H9 (cell line): ENCODE results near the gene MEIS2. TPM values are rescaled to one million over a fixed set of nuclear protein-coding genes. Genes with fewer than 3 reads are reported as not detected.
A peak's percentile ranks its signal among the peaks of the same experiment; 100 is the strongest.

ENCODE experiments used
- DNase-seq: peaks from one replicate; pipeline ENCODE4 v3.0.0-alpha.2; 2017
- H2AFZ ChIP-seq: one replicate; pipeline ENCODE4 v1.6.1; 2013; ENCODE audit warnings: mild to moderate bottlenecking, low read length, control low read depth, moderate library complexity
- H2AK5ac ChIP-seq: 2 replicates; pipeline ENCODE4 v1.6.1; 2013; ENCODE audit warnings: low read length, control low read depth, mixed read lengths; ENCODE audit not compliant: insufficient read length
- H2BK120ac ChIP-seq: one replicate; pipeline ENCODE4 v1.6.1; 2013; ENCODE audit warnings: low read depth, mild to moderate bottlenecking, low read length, control low read depth, inconsistent platforms; ENCODE audit not compliant: poor library complexity, severe bottlenecking
- H2BK12ac ChIP-seq: 2 replicates; pipeline ENCODE4 v1.6.1; 2013; ENCODE audit warnings: low read length, control low read depth, mixed read lengths, low read depth; ENCODE audit not compliant: insufficient read length
- H2BK15ac ChIP-seq: 2 replicates; pipeline ENCODE4 v1.6.1; 2013; ENCODE audit warnings: low read depth, low read length, control low read depth
- H2BK20ac ChIP-seq: one replicate; pipeline ENCODE4 v1.6.1; 2013; ENCODE audit warnings: low read depth, mild to moderate bottlenecking, low read length, control low read depth, inconsistent platforms; ENCODE audit not compliant: poor library complexity, severe bottlenecking
- H2BK5ac ChIP-seq: 2 replicates; pipeline ENCODE4 v1.6.1; 2013; ENCODE audit warnings: low read length, control low read depth, mixed read lengths; ENCODE audit not compliant: insufficient read length
- H3K14ac ChIP-seq: 2 replicates; pipeline ENCODE4 v1.6.1; 2013; ENCODE audit warnings: low read length, control low read depth; ENCODE audit not compliant: insufficient read depth
- H3K18ac ChIP-seq: 2 replicates; pipeline ENCODE4 v1.6.1; 2013; ENCODE audit warnings: low read depth, mild to moderate bottlenecking, mixed read lengths, low read length, control low read depth; ENCODE audit not compliant: insufficient read length
- H3K23ac ChIP-seq: 2 replicates; pipeline ENCODE4 v1.6.1; 2013; ENCODE audit warnings: low read length, control low read depth, mixed read lengths, low read depth; ENCODE audit not compliant: insufficient read length
- H3K23me2 ChIP-seq: 2 replicates; pipeline ENCODE4 v1.6.1; 2013; ENCODE audit warnings: low read depth, mild to moderate bottlenecking, mixed read lengths, low read length, control low read depth; ENCODE audit not compliant: insufficient read length, poor library complexity, severe bottlenecking
- H3K27ac ChIP-seq: 2 replicates; pipeline ENCODE4 v1.5.1; 2013; ENCODE audit warnings: low read length, control low read depth, mixed read lengths, low read depth; ENCODE audit not compliant: insufficient read length
- H3K27me3 ChIP-seq: 2 replicates; pipeline ENCODE4 v1.6.1; 2013; ENCODE audit warnings: low read length, control low read depth, inconsistent platforms; ENCODE audit not compliant: insufficient read depth
- H3K4ac ChIP-seq: 2 replicates; pipeline ENCODE4 v1.6.1; 2013; ENCODE audit warnings: low read depth, mild to moderate bottlenecking, control low read depth, inconsistent platforms, low read length, moderate library complexity
- H3K4me1 ChIP-seq: 2 replicates; pipeline ENCODE4 v1.6.1; 2013; ENCODE audit warnings: low read length, control low read depth, inconsistent platforms; ENCODE audit not compliant: insufficient read depth
- H3K4me2 ChIP-seq: 2 replicates; pipeline ENCODE4 v1.6.1; 2013; ENCODE audit warnings: low read length, control low read depth, mixed read lengths; ENCODE audit not compliant: insufficient read length, insufficient read depth
- H3K56ac ChIP-seq: 2 replicates; pipeline ENCODE4 v1.6.1; 2013; ENCODE audit warnings: low read depth, mild to moderate bottlenecking, mixed read lengths, low read length, control low read depth; ENCODE audit not compliant: insufficient read length
- H3K79me1 ChIP-seq: 2 replicates; pipeline ENCODE4 v1.6.1; 2013; ENCODE audit warnings: low read depth, mild to moderate bottlenecking, moderate library complexity, low read length, control low read depth, inconsistent platforms; ENCODE audit not compliant: insufficient read depth, poor library complexity, severe bottlenecking
- H3K79me2 ChIP-seq: 2 replicates; pipeline ENCODE4 v1.6.1; 2013; ENCODE audit warnings: low read length, control low read depth, inconsistent platforms; ENCODE audit not compliant: insufficient read depth
- H3K9ac ChIP-seq: 2 replicates; pipeline ENCODE4 v1.6.1; 2013; ENCODE audit warnings: low read length, control low read depth, mixed read lengths; ENCODE audit not compliant: insufficient read length; ENCODE audit errors: extremely low read depth
- H3K9me3 ChIP-seq: one replicate; pipeline ENCODE4 v1.6.1; 2013; ENCODE audit warnings: low read depth, low read length, inconsistent platforms; ENCODE audit not compliant: control insufficient read depth
- H3T11ph ChIP-seq: one replicate; pipeline ENCODE4 v1.6.1; 2013; ENCODE audit warnings: mild to moderate bottlenecking, low read length, control low read depth, inconsistent platforms
- H4K20me1 ChIP-seq: one replicate; pipeline ENCODE4 v1.6.1; 2013; ENCODE audit not compliant: control insufficient read depth, insufficient read length, insufficient read depth
- H4K5ac ChIP-seq: 2 replicates; pipeline ENCODE4 v1.6.1; 2013; ENCODE audit warnings: low read depth, mild to moderate bottlenecking, mixed read lengths, low read length, control low read depth; ENCODE audit not compliant: insufficient read length
- H4K8ac ChIP-seq: replicated peaks from 2 replicates; pipeline ENCODE4 v1.6.1; 2013; ENCODE audit warnings: low read length, control low read depth, mixed read lengths, low read depth; ENCODE audit not compliant: insufficient read length
- H4K91ac ChIP-seq: 2 replicates; pipeline ENCODE4 v1.6.1; 2013; ENCODE audit warnings: low read depth, mild to moderate bottlenecking, moderate library complexity, mixed read lengths, low read length, control low read depth; ENCODE audit not compliant: insufficient read length
- H3K27ac Mint-ChIP-seq, 3 experiments: 2 replicates in 2 of 3; 3 replicates in 1 of 3; pipeline ENCODE4 v1.8.0; 2020 to 2021; ENCODE audit warnings: mixed read lengths in 3 of 3, mild to moderate bottlenecking in 1 of 3, moderate library complexity in 1 of 3
- H3K27me3 Mint-ChIP-seq: 2 replicates; pipeline ENCODE4 v1.8.0; 2021; ENCODE audit warnings: low read depth, mild to moderate bottlenecking, moderate library complexity, mixed read lengths
- H3K36me3 Mint-ChIP-seq, 3 experiments: 2 replicates in 2 of 3; 3 replicates in 1 of 3; pipeline ENCODE4 v1.8.0; 2020 to 2021; ENCODE audit warnings: low read depth in 3 of 3, mixed read lengths in 3 of 3; ENCODE audit not compliant: insufficient read depth in 1 of 3
- H3K4me1 Mint-ChIP-seq, 2 experiments: 2 replicates each; pipeline ENCODE4 v1.8.0; 2020; ENCODE audit warnings: mixed read lengths in 2 of 2
- H3K4me3 Mint-ChIP-seq, 2 experiments: 2 replicates in 1 of 2; 3 replicates in 1 of 2; pipeline ENCODE4 v1.8.0; 2020 to 2021; ENCODE audit warnings: mild to moderate bottlenecking in 2 of 2, mixed read lengths in 2 of 2, moderate library complexity in 1 of 2
- H3K9me3 Mint-ChIP-seq, 2 experiments: 2 replicates in 1 of 2; 3 replicates in 1 of 2; pipeline ENCODE4 v1.8.0; 2020; ENCODE audit warnings: mild to moderate bottlenecking in 2 of 2, mixed read lengths in 2 of 2, moderate library complexity in 1 of 2
- CTCF ChIP-seq: fragments of 200-600 bp; sonication (generic); conservative IDR thresholded peaks from 3 replicates; pipeline ENCODE4 v1.8.0; 2021; ENCODE audit warnings: antibody characterized with exemption, mild to moderate bottlenecking
- WGBS: extraction: QIAGEN DNeasy Blood & Tissue Kit; methylation state at CpG from one replicate; pipeline ENCODE4 v1.1.7; 2013; ENCODE audit warnings: missing lambda C conversion rate, low lambda C conversion rate, mixed read lengths; ENCODE audit not compliant: insufficient read length; ENCODE audit errors: extremely low coverage; 5-methylcytosine and 5-hydroxymethylcytosine counted together
- total RNA-seq: library from RNA; stranded (reverse); gene quantifications from 2 replicates; pipeline ENCODE4 v1.2.1, GENCODE V29; 2021

The MEIS2 gene
- total RNA-seq, 1 experiment from 2014 or later: 0.35 TPM

- Histone ChIP-seq H3K27me3 (no peaks in the 10 kb centered on the region), H3K56ac (no peak overlapping the region), H3K18ac (no peak overlapping the region), H2AFZ (no peak overlapping the region), H2BK15ac (no peak overlapping the region), H3K9me3 (no peaks in the 10 kb centered on the region), H3K4me2 (no peak overlapping the region), H3K23me2 (no peaks in the 10 kb centered on the region), H3K79me1 (no peaks in the 10 kb centered on the region), H3K4ac (no peak overlapping the region), H3K4me1 (no peaks in the 10 kb centered on the region), H4K20me1 (no peaks in the 10 kb centered on the region), H2BK120ac (no peak overlapping the region), H3K14ac (no peak overlapping the region), H2BK5ac (no peak overlapping the region), H3K27ac (no peak overlapping the region), H3T11ph (no peak overlapping the region), H4K91ac (no peak overlapping the region), H3K23ac (no peak overlapping the region), H2BK20ac (no peak overlapping the region), H3K9ac (no peak overlapping the region), H2AK5ac (no peak overlapping the region), H2BK12ac (no peak overlapping the region), H4K8ac (no peak overlapping the region), H4K5ac (no peak overlapping the region), H3K79me2 (no peaks in the 10 kb centered on the region)
- peak; percentile 31 for DNase-seq
- no peak overlapping the region for H3K27ac Mint-ChIP-seq
- H3K27me3 Mint-ChIP-seq: peaks cover 5% of the 10 kb centered on the region
- TF ChIP-seq CTCF: peak; percentile 59
- H3K9me3 Mint-ChIP-seq: no peaks in the 10 kb centered on the region
- no peaks in the 10 kb centered on the region for H3K36me3 Mint-ChIP-seq
- peaks cover 18 to 31% of the 10 kb centered on the region in 2 experiments for H3K4me1 Mint-ChIP-seq
- no CpG with 5 or more reads among the region's 1 CpG for WGBS
- H3K4me3 Mint-ChIP-seq: no peak overlapping the region
Measured at GRCh38 chr15:37135225-37135624, 34.9 kb upstream of the MEIS2 start.
